ENCODE results near the gene UBE2N.
"Not testable (repeated sequence)": the region's sequence is repeated elsewhere in the genome, so short reads cannot be mapped to it uniquely, and the experiment has no call there.

UBE2N gene

DNA sequence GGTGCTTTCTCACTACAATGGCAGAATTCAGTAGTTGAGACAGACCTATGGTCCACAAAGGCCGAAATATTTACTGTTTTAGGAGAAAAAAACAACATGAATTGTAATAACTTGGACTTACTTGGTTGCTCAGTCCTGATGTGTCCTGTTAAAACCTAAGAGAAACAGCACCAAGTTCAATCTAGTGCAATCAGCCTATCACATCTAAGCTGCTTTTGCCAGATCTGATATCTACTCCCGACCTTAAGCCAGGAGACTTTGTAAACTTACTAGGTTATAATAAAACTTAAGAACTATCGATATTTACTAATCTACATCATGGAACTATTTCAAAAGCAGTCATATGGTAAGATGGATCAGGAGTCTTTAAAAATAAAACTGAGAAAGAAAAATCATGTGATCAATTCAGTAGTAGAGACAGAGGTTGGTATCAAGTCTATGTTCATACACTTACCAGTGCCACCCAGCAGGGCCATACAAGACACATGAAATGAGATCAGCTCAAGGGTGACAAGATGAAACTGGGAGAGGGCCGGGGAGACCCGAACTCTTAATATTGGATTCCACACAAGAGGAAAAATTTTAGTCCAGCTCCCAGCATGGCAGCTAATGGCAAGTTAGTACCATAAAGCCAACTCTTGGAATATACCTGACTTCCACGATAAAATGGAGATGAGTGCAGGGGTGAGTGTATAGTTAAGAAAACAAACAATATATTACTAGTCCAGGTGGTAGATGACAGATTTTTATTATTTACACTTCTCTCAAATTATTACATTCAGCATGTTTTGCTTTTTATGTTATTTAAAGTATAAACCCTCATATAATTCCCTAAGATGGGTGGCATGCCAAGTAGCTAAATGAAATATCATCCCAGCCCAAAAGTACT is 36.5 kb downstream of the UBE2N start:
- peaks cover 51% of the 10 kb centered on the region for H3K36me3 Mint-ChIP-seq (ENCODE audit: low read depth)
- no peaks in the 10 kb centered on the region for H3K27me3 Mint-ChIP-seq (ENCODE audit: low read depth)
- no peaks in the 10 kb centered on the region for H3K9me3 Mint-ChIP-seq
- TF ChIP-seq, protein P1, sequence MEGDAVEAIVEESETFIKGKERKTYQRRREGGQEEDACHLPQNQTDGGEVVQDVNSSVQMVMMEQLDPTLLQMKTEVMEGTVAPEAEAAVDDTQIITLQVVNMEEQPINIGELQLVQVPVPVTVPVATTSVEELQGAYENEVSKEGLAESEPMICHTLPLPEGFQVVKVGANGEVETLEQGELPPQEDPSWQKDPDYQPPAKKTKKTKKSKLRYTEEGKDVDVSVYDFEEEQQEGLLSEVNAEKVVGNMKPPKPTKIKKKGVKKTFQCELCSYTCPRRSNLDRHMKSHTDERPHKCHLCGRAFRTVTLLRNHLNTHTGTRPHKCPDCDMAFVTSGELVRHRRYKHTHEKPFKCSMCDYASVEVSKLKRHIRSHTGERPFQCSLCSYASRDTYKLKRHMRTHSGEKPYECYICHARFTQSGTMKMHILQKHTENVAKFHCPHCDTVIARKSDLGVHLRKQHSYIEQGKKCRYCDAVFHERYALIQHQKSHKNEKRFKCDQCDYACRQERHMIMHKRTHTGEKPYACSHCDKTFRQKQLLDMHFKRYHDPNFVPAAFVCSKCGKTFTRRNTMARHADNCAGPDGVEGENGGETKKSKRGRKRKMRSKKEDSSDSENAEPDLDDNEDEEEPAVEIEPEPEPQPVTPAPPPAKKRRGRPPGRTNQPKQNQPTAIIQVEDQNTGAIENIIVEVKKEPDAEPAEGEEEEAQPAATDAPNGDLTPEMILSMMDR (IDR thresholded peaks at IDR 0.05; ENCODE audit: unreplicated experiment in 3 of 3): no peak
- no peak overlapping the region for H3K4me3 Mint-ChIP-seq
- peaks cover 21% of the 10 kb centered on the region for H3K4me1 Mint-ChIP-seq
- H3K27ac Mint-ChIP-seq: peak overlapping the region in 2 of 3 experiments; percentile 0 to 54

DNA sequence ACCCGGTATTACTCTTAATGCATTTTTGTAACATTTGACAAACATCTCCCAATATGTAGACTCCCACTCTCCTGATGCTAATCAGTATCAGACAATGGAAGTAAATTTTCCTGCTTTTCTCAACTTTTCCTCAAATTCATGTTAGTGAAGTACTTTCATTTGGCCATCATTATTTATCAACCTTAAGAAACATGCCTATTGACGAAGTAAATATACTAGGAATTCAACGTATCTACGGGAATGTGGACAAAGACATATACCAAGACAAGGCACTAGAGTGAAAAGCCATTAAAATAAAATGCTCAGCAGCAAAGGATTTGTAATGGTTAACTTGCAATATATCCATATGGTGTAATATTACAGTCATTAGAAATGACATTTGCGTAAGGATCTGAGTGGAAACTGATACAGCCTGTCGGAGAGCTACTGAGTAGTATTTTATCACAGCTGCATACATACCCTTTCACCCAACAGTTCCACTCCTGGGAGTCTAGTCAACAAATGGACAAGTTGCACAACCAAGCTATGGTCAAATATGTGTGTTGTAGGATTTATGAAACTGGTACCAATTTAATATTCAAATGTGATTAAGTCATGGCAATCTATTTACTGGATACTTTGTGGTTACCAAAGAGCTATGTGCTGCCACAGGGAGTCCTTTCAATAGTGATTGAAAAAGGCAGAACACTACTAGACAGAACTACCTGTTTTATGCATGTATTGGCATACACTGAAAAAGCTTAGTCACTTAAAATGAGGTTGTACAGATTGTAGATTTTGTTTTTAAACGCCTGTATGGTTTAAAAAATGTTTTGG is 37.6 kb downstream of the UBE2N start:
- Mint-ChIP-seq H3K4me1 (peaks cover 21% of the 10 kb centered on the region), H3K4me3 (no peak overlapping the region), H3K36me3 (ENCODE audit: low read depth) (peaks cover 49% of the 10 kb centered on the region), H3K9me3 (no peaks in the 10 kb centered on the region), H3K27ac (peak overlapping the region in 2 of 3 experiments; percentile 0 to 46), H3K27me3 (ENCODE audit: low read depth) (no peaks in the 10 kb centered on the region)
- TF ChIP-seq, protein P1 (IDR thresholded peaks at IDR 0.05; ENCODE audit: unreplicated experiment in 3 of 3): no peak

DNA sequence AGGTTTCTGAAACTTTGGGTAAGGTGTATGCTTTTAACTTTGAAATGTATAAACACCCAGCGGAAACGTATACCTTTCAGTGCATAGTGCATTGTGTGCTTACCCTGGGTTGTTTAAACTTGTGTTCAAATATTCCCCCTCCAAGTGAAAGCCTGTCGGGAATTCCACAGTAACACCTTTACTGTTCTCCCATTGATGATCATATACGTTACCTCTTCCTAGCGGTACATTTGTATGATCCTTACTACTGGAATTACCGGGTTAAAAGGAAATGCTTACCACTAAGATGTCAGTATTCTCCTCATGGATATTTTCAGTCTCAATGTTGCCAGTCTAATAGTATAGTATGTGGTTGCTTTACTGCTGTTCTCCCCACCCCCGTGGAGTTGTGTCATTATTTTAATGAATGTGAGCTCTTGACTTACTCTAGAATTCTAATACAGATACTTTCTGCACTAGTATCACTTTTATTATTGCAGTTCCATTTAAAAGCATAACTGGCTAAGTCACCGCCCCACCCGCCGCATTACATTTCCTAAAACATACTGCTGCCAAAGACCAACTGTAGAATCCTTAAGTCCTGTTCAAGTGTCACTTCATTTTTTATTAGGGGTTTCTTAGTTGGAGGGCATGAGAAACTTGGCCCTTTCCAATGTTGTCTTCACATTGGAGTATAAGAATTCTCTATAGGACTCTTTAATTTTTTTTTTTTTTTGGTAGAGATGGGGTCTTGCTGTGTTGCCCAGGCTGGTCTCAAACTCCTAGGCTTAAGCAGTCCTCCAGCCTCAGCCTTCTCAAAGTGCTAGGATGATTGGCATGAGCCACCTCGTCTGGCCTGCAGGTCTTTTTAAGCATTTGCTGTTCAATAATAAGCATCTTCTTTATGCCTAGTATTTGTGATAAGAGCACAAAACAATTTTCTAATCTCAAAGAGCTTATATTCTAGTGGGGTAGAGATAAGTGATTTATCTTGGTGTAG is 39.1 kb downstream of the UBE2N start:
- TF ChIP-seq, protein P1 (IDR thresholded peaks at IDR 0.05; ENCODE audit: unreplicated experiment in 3 of 3): no peak
- Mint-ChIP-seq H3K4me1 (peaks cover 11% of the 10 kb centered on the region), H3K9me3 (no peaks in the 10 kb centered on the region), H3K27me3 (ENCODE audit: low read depth) (no peaks in the 10 kb centered on the region), H3K36me3 (ENCODE audit: low read depth) (peaks cover 50% of the 10 kb centered on the region), H3K27ac (no peak overlapping the region), H3K4me3 (no peak overlapping the region)

GRCh38 chr12:93399183-93399863 is 42.4 kb downstream of the UBE2N start:
- not testable (repeated sequence) for H3K4me3 Mint-ChIP-seq; H3K27me3 Mint-ChIP-seq (ENCODE audit: low read depth); H3K27ac Mint-ChIP-seq; H3K4me1 Mint-ChIP-seq; H3K9me3 Mint-ChIP-seq
- H3K36me3 Mint-ChIP-seq (ENCODE audit: low read depth): peaks cover 44% of the 10 kb centered on the region

DNA sequence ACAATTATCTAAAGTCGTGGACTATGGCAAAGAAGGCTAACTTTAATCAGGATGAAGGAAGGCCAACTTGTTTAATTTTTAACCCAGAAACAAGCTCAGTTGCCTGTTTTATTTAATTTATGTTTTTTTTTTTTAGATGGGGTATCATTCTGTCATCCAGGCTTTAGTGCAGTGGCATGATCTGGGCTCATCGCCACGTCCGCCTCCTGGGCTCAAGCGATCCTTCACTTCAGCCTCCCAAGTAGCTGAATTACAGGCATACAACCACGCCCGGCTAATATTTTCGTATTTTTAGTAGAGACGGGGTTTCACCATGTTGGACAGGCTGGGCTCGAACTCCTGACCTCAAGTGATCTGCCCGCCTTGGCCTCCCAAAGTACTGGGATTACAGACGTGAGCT is 44.3 kb downstream of the UBE2N start:
- no peaks in the 10 kb centered on the region for H3K27me3 Mint-ChIP-seq (ENCODE audit: low read depth)
- H3K4me3 Mint-ChIP-seq: no peak overlapping the region
- no peaks in the 10 kb centered on the region for H3K9me3 Mint-ChIP-seq
- TF ChIP-seq, protein P1 (IDR thresholded peaks at IDR 0.05; ENCODE audit: unreplicated experiment in 3 of 3): no peak
- H3K36me3 Mint-ChIP-seq (ENCODE audit: low read depth): peaks cover 31% of the 10 kb centered on the region
- H3K27ac Mint-ChIP-seq: no peak overlapping the region
- no peaks in the 10 kb centered on the region for H3K4me1 Mint-ChIP-seq
